Hepatocyte (in vitro differentiated cells): ENCODE measurements around the gene CRTAC1. TPM values are rescaled to one million over a fixed set of nuclear protein-coding genes. Genes with fewer than 3 reads are reported as not detected.

Source experiments
- DNase-seq: peaks from one replicate; pipeline ENCODE4 v3.0.0-alpha.2; 2016; ENCODE audit warnings: low spot score
- H2AFZ ChIP-seq: fragments of 200-600 bp; sonication (generic); 2 replicates; pipeline ENCODE4 v1.6.0; 2016; ENCODE audit warnings: antibody characterized with exemption, mild to moderate bottlenecking
- H3K27ac ChIP-seq: fragments of 200-600 bp; sonication (generic); 2 replicates; pipeline ENCODE4 v1.5.1; 2016; ENCODE audit warnings: mild to moderate bottlenecking
- H3K27me3 ChIP-seq: fragments of 200-600 bp; sonication (generic); 2 replicates; pipeline ENCODE4 v1.6.1; 2016
- H3K36me3 ChIP-seq: fragments of 200-600 bp; sonication (generic); replicated peaks from 2 replicates; pipeline ENCODE4 v1.5.1; 2016; ENCODE audit warnings: low read depth; ENCODE audit not compliant: insufficient read depth
- H3K4me1 ChIP-seq: fragments of 200-600 bp; sonication (generic); 2 replicates; pipeline ENCODE4 v1.5.1; 2016; ENCODE audit warnings: mild to moderate bottlenecking, moderate library complexity; ENCODE audit not compliant: insufficient read depth
- H3K4me2 ChIP-seq: fragments of 200-600 bp; sonication (generic); 2 replicates; pipeline ENCODE4 v1.6.0; 2016
- H3K4me3 ChIP-seq: fragments of 200-600 bp; sonication (generic); 2 replicates; pipeline ENCODE4 v1.5.1; 2016; ENCODE audit warnings: mild to moderate bottlenecking
- H3K79me2 ChIP-seq: fragments of 200-600 bp; sonication (generic); 2 replicates; pipeline ENCODE4 v1.6.0; 2017; ENCODE audit warnings: mild to moderate bottlenecking
- H3K9me2 ChIP-seq: fragments of 200-600 bp; sonication (generic); replicated peaks from 2 replicates; pipeline ENCODE4 v1.6.0; 2017; ENCODE audit warnings: mild to moderate bottlenecking; ENCODE audit not compliant: insufficient read depth
- H3K9me3 ChIP-seq: fragments of 200-600 bp; sonication (generic); 2 replicates; pipeline ENCODE4 v1.5.1; 2016; ENCODE audit warnings: low read depth, mild to moderate bottlenecking
- H4K20me1 ChIP-seq: fragments of 200-600 bp; sonication (generic); 2 replicates; pipeline ENCODE4 v1.6.0; 2016; ENCODE audit warnings: mild to moderate bottlenecking; ENCODE audit not compliant: insufficient read depth, poor library complexity, severe bottlenecking
- EZH2 ChIP-seq: fragments of 200-600 bp; sonication (generic); IDR thresholded peaks from 2 replicates; pipeline ENCODE4 v1.6.1; 2016; ENCODE audit warnings: antibody characterized with exemption, mild to moderate bottlenecking, borderline replicate concordance
- EZH2phosphoT487 ChIP-seq: fragments of 200-600 bp; sonication (generic); IDR thresholded peaks from one replicate; pipeline ENCODE4 v1.6.1; 2018; ENCODE audit warnings: antibody characterized with exemption, mild to moderate bottlenecking, low read depth, moderate library complexity; ENCODE audit not compliant: unreplicated experiment, severe bottlenecking
- WGBS: methylation state at CpG from one replicate; pipeline ENCODE4 v1.1.6; 2016; ENCODE audit warnings: low lambda C conversion rate; ENCODE audit errors: missing lambda C conversion rate; 5-methylcytosine and 5-hydroxymethylcytosine counted together
- polyA plus RNA-seq: library from polyadenylated mRNA; unstranded; fragments of >200 nt; fragmentation: Nextera tagmentation; extraction: Ambion mirVana; gene quantifications from 2 replicates; pipeline ENCODE4 v1.2.1, GENCODE V29; 2016
- total RNA-seq: library from RNA; depleted of rRNA; stranded (reverse); fragments of >200 nt; gene quantifications from 2 replicates; pipeline ENCODE4 v1.2.3, GENCODE V29; 2014
- TF ChIP-seq, protein P1 (sequence below): fragments of 200-600 bp; sonication (generic); IDR thresholded peaks from 2 replicates; pipeline ENCODE4 v1.5.1; 2016; ENCODE audit warnings: antibody characterized with exemption, mild to moderate bottlenecking; ENCODE audit not compliant: poor library complexity

The CRTAC1 gene
- total and polyA plus RNA-seq, 2 experiments from 2014 or later: 0.47 to 0.76 TPM

DNA sequence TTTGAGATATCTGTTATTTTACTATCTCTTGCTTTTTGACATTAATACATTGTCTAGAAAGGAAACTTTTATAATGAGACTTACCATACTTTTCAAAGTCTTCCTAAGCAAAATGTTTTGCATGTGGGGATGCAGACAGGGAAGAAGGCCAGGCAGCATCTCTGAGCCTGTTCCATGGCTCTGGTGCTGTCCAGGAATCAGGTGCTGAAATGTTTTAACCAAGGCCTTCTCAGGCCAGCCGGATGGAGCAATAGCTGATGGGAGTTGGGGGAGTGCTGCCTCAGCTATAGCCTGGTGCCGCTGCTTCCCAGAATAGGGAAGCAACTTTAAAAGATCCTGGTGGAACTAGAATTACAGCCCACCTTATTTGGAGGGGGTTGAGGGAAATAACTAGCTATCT lies 38.5 kb downstream of the CRTAC1 start:
- peak; percentile 68 for DNase-seq
- Histone ChIP-seq H3K9me2 (no peaks in the 10 kb centered on the region), H2AFZ (no peak overlapping the region), H3K4me3 (no peak overlapping the region), H3K36me3 (no peaks in the 10 kb centered on the region), H3K4me2 (no peak overlapping the region), H3K4me1 (no peaks in the 10 kb centered on the region), H3K9me3 (no peaks in the 10 kb centered on the region), H4K20me1 (no peaks in the 10 kb centered on the region), H3K27ac (no peak overlapping the region), H3K79me2 (no peaks in the 10 kb centered on the region), H3K27me3 (peaks cover 18% of the 10 kb centered on the region)
- 23% methylated on average over 2 of the region's 2 CpGs for WGBS
- TF ChIP-seq, protein P1, sequence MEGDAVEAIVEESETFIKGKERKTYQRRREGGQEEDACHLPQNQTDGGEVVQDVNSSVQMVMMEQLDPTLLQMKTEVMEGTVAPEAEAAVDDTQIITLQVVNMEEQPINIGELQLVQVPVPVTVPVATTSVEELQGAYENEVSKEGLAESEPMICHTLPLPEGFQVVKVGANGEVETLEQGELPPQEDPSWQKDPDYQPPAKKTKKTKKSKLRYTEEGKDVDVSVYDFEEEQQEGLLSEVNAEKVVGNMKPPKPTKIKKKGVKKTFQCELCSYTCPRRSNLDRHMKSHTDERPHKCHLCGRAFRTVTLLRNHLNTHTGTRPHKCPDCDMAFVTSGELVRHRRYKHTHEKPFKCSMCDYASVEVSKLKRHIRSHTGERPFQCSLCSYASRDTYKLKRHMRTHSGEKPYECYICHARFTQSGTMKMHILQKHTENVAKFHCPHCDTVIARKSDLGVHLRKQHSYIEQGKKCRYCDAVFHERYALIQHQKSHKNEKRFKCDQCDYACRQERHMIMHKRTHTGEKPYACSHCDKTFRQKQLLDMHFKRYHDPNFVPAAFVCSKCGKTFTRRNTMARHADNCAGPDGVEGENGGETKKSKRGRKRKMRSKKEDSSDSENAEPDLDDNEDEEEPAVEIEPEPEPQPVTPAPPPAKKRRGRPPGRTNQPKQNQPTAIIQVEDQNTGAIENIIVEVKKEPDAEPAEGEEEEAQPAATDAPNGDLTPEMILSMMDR: no peak
- no peak for TF ChIP-seq EZH2phosphoT487
- no peak for TF ChIP-seq EZH2

DNA sequence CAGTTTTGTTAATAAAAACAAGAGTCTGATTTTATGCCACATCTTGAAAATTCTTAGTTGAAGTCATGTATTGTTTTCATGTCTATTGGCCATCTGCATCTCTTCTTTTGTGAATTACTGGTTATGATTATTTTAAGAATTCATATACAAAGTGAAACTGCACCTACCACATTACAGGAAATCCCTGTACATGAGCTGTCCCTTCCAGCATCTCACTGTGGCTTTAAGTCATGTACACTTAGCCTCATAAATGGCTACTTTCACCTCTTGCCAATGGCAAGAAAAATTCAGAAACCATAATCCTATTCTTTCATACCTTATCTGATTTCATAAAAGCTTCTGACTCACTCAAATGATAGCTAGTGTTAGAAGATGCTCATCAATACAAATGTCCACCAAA lies 48.6 kb downstream of the CRTAC1 start:
- Histone ChIP-seq H3K36me3 (no peaks in the 10 kb centered on the region), H3K4me2 (no peak overlapping the region), H3K27me3 (peaks cover 62% of the 10 kb centered on the region), H3K9me3 (no peaks in the 10 kb centered on the region), H3K79me2 (no peaks in the 10 kb centered on the region), H3K9me2 (no peaks in the 10 kb centered on the region), H4K20me1 (no peaks in the 10 kb centered on the region), H3K27ac (no peak overlapping the region), H2AFZ (no peak overlapping the region), H3K4me3 (no peak overlapping the region), H3K4me1 (no peaks in the 10 kb centered on the region)
- DNase-seq: no peak
- TF ChIP-seq, protein P1: no peak
- TF ChIP-seq EZH2 (no peak), EZH2phosphoT487 (no peak)

DNA sequence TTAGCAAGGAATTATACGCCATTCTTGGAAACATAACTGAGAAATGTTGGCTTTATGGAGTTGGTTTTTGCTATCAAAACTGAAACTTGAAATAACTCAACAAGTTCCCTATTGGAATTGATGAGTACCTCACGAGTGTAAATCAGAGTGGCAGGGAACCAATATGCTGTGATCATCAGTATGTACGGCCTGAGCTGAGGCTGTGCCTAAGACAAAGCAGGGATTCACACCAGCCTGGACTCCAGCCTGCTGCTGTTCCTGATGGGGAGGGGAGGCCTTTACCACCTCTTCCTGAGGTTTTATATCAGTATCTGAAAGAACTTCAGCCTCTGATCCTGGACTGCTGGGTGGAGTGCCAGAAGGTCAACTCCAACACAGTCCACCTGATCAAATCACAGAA lies 52.7 kb downstream of the CRTAC1 start:
- H3K4me2 ChIP-seq: no peak overlapping the region
- no peaks in the 10 kb centered on the region for H4K20me1 ChIP-seq
- no peaks in the 10 kb centered on the region for H3K9me3 ChIP-seq
- no peak overlapping the region for H3K27ac ChIP-seq
- no peaks in the 10 kb centered on the region for H3K79me2 ChIP-seq
- H2AFZ ChIP-seq: no peak overlapping the region
- H3K4me3 ChIP-seq: no peak overlapping the region
- DNase-seq: no peak
- H3K9me2 ChIP-seq: no peaks in the 10 kb centered on the region
- H3K36me3 ChIP-seq: no peaks in the 10 kb centered on the region
- WGBS: 79% methylated on average over 3 of the region's 3 CpGs
- H3K27me3 ChIP-seq: peaks cover 97% of the 10 kb centered on the region
- TF ChIP-seq EZH2 (no peak), EZH2phosphoT487 (no peak)
- TF ChIP-seq, protein P1: no peak
- no peaks in the 10 kb centered on the region for H3K4me1 ChIP-seq

GRCh38 chr10:97975598-97975997 lies 54.8 kb downstream of the CRTAC1 start:
- H3K9me3 ChIP-seq: no peaks in the 10 kb centered on the region
- H2AFZ ChIP-seq: no peak overlapping the region
- no peak overlapping the region for H3K4me2 ChIP-seq
- no peak overlapping the region for H3K4me3 ChIP-seq
- H4K20me1 ChIP-seq: no peaks in the 10 kb centered on the region
- 83% methylated on average over 6 of the region's 12 CpGs for WGBS
- no peaks in the 10 kb centered on the region for H3K4me1 ChIP-seq
- no peaks in the 10 kb centered on the region for H3K9me2 ChIP-seq
- H3K27ac ChIP-seq: no peak overlapping the region
- TF ChIP-seq, protein P1: no peak
- TF ChIP-seq EZH2: no peak
- TF ChIP-seq EZH2phosphoT487: no peak
- H3K79me2 ChIP-seq: no peaks in the 10 kb centered on the region
- DNase-seq: no peak
- H3K27me3 ChIP-seq: peaks cover 98% of the 10 kb centered on the region
- H3K36me3 ChIP-seq: no peaks in the 10 kb centered on the region
